NCI-H1694 (cell line): ENCODE measurements around the gene C19orf25.
A peak's percentile ranks its signal among the peaks of the same experiment; 100 is the strongest.
"Not testable (repeated sequence)": the region's sequence is repeated elsewhere in the genome, so short reads cannot be mapped to it uniquely, and the experiment has no call there.

Experiments
- DNase-seq: peaks from one replicate; lab custom pipeline; 2025; lab: John Stamatoyannopoulos, UW

The C19orf25 gene

DNA sequence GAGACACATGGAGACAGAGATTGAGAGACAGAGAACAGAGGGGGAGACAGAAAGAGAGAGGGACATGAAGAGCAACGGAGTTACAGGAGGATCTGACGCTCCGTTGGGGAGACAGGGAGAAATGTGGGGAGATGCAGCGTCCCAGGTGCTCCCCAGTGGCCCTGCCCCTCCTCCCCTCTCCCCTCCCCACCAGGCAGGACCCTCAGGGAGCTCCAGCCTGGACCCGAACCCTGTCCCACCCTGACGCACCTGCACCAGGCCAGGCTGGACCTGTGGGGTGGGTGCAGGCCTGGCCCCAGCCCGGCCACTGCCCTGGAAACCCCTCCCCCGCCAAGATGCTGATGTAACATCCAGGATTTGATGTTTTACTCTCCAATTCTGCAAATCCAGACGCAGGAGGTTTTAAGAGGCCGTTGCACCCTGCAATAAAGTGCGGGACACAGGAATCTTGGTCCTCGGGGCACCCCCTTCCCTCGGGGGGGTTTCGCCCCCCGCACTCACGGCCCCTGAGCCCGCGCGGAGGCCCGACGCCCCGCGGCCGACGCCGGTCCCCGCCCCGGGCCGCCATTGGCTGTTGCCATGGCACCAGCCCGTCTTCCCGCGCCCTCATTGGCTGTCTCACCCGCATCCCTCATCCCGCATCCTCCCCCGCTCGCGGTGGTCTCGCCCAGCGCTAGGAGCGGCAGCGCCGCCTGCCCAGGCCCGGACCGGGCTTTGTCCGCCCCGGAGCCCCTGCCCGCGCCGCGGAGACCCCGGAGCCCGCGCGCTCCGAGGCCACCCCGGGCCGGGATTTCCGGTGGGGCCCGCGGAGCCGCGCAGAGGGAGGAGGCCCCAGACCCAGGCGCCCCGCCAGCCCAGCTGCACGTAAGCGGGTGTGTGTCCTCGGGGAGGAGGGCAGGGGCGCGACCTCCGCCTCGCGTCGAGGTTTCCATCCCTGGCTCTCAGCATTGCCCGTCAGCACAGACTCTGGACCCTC lies 29.3 kb downstream of the C19orf25 start, which contains the start of gene APC2:
Gene APC2, plus strand, starts transcription at position 655 of the 976 bp plus-strand sequence. CDS start 2,881 bp downstream, outside the sequence.
- no peak for DNase-seq

DNA sequence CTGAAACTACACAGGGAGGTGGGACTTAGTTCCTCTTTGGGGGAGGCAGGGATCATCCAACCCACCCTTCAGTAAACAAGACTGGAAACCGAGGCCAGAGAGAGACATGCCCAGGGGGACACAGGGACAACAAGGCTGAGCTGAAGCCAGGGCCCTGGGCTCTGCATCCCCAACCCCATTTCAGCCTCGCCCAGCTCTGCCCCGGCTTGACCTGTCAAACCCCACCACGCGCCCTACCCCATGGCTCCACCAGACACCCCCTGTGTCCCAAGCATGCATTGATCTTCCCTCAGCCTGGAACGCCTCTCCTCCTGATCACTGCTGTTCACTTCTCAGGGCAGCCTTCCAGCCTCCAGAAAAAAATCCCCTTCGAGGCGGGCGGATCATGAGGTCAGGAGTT lies 31.1 kb downstream of the C19orf25 start:
- DNase-seq, result no peak

DNA sequence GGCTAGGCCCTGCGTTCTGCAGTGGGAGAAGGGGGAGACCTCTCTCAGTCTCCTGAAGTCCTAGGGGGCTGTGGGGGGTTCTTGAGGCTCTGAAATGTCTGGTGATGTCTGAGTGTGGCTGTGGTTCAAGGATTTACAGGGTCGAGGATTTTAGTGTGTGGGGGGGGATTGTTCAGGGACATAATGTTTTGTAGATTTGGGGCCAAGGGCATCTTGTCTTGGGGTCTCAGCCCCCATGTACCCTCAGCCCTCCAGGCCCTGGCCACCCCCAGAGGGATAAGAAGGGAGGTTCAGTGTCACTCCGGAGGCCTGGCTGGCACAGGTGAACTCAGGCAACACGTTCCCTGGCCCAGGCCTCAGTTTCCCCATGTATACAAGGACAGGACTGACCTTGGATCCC lies 31.5 kb downstream of the C19orf25 start:
- DNase-seq, result no peak

DNA sequence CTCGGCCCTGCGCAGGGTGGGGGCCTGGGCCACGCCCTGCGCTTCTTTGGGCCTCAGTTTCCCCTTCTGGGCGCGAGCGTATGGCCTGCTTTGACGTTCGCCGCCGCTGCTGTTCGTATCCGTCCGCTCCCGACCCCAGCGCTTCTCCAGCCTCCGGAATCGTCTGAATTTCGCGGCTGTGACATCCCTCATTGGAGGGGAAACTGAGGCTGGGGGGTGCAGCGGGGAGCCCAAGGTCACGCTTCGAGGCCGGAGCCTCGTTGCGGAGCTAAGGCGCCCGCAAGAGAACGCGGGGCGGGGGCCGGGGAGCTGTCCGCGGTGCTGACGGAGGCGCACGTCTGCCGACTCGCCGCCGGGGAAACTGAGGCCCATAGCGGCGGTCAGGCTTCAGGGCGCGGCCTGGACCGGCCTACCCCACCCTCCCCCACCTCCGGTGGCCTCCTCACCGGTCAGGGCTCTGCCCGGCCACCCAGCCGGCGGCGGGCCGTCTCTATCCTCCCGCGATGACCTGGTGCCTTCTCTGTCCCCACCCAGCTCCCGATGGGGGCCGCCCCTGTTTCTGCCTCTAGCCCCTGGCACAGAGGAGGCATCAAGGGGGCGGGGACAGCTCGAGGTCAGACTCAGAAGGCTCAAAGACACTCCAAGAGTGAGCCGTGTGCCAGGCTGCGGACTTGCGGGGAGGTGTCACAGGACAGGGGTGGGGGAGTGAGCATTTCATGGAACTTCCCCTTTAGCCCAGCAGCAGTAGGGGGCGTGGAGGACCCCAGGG lies 32.1 kb downstream of the C19orf25 start:
- no peak for DNase-seq

DNA sequence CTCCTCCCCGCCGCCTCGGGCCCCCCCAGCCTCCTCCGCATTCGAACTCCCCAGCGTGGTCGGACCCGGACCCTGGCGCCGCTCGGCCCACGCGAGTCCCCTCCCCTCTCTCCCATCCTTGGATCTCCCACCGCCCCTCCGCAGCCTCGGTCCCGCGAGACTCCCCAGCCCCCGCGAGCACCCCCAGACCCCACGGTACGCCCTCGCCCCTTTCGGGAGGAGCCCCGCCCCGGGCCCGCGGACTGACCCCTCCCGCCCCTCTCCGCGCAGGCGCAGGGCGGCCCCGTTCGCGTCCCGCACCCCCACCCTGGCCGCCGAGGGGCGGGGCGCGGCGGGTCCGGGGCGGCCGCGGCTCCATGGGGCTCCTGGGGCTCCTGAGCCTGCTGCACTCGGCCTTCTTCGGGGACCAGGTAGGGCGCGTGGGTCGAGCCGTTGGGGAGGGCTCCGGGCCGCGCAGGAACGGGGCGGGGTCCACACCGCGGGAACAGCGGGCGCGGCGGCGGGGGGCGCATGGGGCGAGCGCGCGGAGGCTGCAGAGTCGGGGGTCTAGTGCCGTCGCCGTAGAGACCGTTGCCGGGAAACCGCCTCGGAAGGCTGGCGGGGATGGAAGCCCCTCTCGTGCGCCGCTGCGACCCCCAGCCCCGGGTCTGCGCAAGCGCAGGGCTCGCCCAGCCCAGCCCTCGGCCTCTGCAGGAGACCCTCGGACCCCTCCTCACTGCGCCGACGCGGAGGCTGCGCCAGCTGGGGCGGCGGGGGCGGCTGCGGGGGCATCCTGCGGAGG lies 32.9 kb downstream of the C19orf25 start:
- DNase-seq, result peak; percentile 17

DNA sequence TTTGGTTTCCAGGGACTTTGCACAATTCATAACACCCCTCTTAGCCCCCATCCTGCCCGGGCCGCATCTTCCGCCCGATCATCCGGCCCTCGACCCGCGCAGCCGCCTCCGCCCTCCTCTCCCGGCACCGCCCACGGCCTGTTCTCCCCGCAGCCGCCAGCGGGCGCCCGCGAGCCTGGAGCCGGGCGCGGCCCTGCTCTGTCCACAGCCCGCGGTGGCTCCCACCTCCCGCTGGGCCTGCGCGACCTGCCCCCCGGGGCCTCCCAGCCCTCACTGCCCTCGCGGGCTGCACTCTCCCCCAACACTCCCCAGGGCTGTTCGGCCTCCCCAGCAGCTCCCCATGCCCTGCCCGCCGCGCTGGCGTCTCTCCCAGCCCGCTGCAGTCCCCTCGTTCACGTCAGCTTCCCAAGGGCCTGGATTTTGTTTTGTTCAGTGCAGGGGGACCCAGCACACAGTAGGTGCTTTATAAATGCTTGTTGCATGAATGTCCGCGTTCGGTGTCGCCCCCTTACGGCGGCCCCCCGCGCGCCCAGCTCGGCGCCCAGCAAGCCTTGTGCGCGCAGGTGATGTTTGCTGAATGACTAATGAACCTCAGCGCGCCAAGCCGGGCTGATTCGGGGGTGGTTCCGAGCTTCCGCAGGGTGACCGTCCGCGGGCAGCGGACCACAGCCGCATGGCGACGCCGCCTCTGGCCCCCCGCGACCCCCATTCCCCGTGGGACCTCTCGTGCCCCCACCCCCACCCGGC lies 33.7 kb downstream of the C19orf25 start:
- no peak for DNase-seq

DNA sequence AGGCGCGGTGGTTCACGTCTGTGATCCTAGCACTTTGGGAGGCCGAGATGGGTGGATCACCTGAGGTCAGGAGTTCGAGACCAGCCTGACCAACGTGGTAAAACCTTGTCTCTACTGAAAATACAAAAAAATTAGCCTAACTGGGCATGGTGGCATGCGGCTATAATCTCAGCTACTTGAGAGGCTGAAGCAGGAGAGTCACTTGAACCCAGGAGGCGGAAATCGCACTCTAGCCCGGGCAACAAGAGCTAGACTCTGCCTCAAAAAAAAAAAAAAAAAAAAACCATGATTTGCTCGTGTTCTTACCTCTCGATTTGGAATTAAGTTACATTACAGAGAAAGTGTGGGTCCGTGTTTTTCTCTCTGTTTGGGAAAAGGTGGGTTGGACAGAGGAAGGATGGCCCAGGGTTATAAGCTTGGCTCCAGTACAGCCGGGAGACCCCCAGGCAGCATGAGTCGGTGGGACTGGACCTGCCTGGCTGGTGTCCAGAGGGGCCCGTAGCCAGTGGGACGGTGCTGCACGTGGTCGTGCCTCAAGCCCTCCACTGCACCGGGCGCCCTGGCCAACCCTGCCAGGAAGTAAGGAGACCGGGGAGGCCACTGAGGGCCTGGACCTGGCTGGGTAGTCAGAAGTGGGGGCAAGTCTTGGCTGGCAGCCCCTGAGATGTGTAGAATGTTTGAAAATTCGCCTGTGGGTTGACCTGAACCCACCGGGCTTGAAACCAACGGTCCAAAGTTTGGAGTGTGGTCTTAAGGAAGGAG lies 37.2 kb downstream of the C19orf25 start:
- DNase-seq, result no peak

DNA sequence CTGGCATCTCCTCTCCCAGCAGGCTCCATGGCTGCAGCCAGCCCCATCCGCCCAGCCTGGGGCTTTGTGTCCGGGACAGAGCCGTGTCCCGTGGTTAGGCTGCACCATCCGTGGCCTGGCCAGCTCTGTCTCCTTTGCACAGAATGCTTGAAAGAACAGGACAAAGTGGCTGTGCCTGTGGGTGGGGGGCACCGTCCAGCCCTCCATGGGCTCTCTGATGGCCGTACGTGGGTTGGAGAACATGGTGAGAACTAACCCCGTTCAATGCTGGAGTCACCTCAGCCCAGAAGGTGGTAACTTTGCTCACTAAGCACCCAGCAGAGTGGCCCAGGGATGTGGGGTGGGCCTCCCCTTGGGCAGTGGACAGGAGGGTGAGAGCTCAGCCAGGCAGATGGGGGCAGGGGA lies 38.0 kb downstream of the C19orf25 start:
- DNase-seq, result no peak

DNA sequence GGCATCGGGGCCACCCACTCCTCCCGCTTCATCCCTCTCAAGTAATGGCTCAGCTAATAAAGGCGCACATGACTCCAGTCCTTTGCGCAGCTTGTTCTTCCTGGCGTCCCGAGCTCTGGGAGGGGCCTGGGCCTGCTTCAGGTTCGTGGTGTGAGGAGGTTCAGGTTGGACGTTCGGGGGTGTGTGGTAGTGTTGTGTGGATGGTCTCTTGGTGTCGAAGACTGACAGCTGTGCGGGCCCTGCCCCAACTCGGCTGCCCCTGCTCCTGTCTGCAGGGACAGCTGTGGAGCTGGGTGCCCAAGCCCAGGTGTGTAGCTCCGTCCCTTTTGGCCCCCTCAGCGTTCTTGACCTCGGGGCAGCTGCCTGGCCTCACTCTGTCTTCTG lies 38.6 kb downstream of the C19orf25 start:
- DNase-seq, result no peak

DNA sequence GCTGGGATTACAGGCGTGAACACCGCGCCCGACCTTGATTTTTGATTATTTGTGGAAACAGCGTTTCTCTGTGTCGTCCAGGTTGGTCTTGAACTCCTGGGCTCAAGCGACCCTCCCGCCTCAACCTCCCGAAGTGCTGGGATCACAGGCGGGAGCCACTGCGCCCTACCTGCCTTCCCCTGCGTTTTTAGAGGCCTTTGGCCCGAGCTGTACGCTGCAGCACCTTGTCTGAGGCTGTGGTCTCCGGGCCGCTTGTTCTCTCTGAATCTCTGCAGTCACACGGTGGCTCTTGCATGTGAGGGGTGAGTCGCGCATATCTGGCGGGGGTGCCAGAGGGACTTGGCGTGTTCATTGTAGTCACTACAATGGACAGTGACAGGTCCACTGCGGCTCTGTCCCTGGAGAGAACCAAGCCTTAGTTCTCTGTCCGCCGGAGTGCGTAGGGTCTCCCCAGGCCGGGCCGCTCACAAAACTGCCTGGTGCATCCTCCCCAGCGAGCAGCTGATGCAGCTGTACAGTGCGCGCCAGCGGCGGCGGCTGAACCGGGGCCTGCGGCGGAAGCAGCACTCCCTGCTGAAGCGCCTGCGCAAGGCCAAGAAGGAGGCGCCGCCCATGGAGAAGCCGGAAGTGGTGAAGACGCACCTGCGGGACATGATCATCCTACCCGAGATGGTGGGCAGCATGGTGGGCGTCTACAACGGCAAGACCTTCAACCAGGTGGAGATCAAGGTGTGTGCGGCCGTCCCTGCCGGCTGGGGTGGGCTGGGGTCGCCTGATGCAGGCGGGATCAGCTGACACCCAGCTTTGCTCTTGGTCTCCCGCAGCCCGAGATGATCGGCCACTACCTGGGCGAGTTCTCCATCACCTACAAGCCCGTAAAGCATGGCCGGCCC lies 39.2 kb downstream of the C19orf25 start:
- DNase-seq, result not testable (repeated sequence)

DNA sequence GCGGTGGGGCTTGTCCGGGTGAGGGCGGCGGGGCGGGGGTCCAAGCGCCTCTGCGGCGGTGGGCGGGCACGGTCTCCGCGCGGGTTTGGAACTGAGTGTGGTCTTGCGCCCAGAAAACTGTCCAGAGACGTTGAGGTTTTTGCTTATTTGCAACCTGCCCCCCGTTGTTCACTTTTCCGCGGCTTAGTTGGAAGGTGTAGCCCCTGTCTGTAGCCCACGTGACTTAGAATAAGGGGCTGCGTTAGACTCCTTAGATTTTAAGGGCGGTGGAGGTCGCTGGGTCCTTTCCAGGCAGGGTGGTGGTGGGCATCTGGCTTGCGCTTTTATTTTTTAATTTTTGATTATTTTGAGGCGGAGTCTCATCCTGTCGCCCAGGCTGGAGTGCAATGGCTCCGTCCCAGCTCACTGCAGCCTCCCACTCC lies 40.1 kb downstream of the C19orf25 start:
- DNase-seq, result no peak

DNA sequence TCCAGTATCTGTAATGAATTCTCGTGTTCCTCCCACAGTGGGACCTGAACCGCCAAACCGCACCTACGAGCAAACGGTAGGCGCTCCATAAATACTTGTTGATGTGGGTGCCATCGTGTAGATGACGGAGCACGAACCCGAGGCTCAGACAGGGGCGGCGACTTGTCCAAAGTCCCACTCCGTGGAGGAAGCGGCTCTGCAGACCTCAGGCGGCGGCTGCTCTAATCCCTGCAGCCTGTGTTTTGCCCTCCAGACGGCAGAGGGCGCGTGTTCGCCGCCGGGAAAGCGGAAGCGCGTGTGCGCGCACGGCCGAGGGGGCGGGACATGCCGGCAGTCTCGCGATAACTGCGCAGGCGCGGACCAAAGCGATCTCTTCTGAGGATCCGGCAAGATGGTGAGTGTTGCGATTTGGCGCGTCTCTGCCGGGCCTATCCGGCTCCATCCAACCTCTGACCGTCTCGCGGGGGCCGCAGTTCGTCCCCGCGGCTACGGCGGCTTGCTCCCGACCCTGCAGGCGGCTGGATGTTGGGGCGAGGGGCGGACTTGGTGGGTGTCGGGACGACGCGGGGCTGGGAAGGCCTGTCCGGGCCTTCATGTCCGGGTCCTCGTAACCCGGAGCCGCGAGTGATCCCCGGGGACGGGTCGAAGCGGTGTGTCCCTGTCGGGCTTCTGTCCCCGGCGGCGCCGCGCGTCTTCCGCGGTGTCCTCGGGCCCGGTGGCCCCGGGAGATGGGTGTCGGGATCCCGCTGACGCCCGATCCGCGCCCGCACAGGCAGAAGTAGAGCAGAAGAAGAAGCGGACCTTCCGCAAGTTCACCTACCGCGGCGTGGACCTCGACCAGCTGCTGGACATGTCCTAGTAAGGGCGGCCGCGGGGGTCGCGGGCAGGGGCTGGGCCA lies 40.7 kb downstream of the C19orf25 start, which contains the start of gene RPS15:
Gene RPS15, plus strand, starts transcription at position 362 of the 898 bp plus-strand sequence. Its CDS starts 30 bp downstream, at position 392.
- peak; percentile 62 for DNase-seq

DNA sequence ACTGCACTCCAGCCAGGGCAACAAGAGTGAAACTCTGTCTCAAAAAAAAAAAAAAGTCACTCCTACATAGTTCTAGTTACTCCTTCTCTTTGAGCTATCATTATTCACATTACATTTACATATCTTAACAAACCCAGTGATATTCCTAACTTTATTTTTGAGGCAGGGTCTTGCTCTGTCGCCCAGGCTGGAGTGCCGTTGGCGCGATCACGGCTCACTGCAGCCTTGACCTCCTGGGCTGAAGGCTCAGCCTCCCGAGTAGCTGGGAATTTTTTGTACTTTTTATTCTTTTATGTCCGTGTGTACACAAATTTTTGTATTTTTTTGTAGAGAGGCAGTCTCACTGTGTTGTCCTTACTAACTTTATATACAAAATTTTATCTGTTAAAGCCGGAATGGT lies 41.4 kb downstream of the C19orf25 start:
- no peak for DNase-seq

DNA sequence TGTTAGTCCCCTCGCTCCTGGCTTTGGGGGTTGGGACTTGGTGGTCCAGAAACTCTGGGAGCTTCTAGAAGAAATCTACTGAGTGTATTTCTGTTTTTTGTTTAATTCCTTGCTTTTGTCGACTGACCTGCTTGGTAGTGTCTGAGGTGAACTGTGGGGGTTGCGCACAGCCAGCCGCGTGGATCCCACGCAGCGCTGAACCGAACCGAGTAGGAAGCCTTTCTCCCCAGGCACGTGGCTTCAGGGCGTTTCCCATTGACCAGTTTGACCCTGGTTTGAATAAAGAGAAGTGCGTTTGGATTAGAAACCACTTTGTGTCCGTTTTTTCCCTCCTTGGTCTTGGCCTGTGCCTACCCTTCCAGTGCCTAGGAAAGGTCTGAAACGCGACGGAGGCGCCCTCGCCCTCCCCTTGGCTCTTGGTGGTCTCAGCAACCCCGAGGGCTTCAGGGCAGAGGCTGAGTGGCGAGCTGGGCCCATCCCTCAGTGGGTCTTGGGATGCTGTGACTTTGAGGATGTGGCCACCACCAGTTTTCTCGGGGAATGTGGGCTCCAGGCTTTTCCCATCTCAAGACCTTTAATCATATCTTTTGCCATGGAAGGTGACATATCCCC lies 43.5 kb downstream of the C19orf25 start:
- DNase-seq, result no peak

DNA sequence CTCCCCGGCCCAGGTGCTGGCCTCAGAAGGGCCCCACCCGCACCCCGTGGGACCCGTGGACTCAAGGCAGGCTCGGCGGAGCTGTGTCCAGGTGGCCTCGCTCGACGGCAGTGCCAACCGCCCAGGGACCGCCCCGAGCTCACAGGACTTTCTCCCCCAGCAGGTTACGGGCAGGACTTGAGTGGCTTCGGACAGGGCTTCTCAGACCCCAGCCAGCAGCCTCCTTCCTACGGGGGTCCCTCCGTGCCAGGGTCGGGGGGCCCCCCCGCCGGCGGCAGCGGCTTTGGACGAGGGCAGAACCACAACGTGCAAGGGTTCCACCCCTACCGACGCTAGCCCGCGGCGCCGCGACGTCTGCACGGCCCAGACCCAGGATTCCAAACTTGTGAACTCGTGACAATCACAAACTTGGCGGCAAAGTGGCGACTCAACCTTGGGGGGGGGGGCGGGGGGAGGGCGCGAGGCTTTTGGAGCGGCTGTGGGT lies 44.4 kb downstream of the C19orf25 start:
- DNase-seq, result no peak

DNA sequence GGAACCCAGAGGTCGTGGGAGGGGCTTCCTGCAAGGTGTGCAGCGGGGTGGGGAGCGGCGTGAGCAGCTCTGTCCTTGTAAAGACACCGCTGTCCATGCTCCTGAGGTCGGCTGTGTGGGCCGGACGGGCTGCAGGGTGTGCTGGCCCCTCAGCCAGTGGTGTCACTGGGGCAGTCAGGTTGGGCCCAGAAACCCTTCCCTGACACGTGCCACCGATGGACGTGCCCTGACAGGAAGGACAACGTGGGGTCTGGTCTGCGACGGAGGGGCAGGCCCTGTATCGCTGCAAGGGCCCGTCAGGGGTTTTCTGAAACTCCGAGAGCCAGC lies 45.0 kb downstream of the C19orf25 start:
- no peak for DNase-seq

DNA sequence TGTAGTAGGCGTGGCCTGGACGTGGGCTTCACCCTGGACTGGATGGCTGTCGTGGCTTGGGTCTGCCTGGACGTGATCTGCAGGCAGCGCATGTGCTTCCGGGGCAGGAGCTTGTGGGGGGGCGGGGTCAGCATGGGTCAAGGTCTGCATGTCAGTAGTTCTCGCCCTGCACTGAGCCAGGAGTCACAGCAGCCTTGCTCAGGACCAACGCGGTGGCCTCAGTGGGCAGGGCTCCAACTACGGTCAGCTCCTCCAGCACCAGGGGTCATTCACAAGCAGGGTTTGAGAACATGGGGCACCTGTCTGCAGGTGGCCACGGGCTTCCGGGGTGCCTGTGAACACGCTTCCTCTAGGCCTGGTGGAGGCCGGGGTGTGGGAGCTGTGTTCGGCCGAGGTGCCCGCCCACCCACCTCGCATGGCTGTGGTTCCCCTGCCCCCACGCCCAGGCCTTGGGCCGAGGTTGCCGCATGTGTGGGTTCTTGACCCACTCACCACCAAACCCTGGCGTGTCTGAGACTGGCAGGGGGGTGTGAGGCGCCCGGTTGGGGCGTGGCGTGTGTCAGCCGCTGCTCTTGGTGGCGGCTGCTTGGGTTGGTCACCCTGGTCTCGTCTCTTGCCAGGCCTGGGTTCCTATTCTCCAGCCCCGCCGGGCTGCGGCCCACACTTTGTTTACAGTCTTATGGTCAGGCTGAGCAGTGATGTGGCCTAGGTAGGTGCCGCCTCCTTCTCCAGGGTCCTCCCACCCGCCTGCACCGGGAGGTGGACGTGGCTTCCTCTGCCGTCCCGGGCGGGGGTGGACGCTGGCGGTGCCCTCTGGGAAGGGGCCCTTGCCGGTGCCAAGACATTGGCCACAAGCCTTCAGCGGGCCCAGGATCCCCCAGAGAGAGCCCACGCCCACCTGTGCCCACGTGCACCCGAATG lies 45.6 kb downstream of the C19orf25 start:
- DNase-seq, result no peak
